ENCODE results near the gene GCNA.
A peak's percentile ranks its signal among the peaks of the same experiment; 100 is the strongest.
"Not testable (repeated sequence)": the region's sequence is repeated elsewhere in the genome, so short reads cannot be mapped to it uniquely, and the experiment has no call there.

Gene GCNA

DNA sequence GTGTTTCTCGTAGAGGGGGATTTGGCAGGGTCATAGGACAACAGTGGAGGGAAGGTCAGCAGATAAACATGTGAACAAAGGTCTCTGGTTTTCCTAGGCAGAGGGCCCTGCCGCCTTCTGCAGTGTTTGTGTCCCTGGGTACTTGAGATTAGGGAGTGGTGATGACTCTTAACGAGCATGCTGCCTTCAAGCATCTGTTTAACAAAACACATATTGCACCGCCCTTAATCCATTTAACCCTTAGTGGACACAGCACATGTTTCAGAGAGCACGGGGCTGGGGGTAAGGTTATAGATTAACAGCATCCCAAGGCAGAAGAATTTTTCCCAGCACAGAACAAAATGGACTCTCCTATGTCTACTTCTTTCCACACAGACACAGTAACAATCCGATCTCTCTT lies 66.2 kb downstream of the GCNA start:
- DNase-seq (ENCODE audit: low read depth), result not testable (repeated sequence)

DNA sequence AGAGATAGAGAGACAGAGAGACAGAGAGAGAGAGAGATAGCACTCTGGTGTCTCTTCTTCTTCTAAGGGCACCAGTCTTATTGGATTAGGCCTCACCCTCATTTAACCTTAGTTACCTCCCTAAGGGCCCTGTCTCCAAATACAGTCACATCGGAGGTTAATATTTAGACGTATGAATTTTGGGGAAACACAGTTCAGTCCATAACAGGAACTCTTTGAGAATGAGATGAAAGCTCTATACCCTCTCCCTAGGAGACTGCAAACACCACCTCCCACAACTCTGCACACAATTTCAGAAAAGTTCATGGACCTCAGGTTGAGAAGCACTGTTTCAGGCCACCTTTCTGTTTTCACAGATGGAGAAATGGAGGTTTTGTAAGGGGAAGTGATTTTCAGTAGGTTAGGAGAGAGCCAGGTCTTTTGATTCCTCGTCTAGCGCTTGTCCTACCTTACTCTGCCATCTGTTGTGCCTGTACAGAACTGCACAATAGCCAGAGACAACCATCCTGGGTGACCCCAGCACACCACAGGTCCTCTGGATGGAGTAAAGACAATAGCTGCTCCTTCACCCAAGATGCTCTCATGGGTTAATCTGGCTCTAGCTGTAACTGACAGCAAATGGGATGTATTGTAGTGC lies 72.2 kb downstream of the GCNA start:
- no peak for DNase-seq (ENCODE audit: low read depth)

DNA sequence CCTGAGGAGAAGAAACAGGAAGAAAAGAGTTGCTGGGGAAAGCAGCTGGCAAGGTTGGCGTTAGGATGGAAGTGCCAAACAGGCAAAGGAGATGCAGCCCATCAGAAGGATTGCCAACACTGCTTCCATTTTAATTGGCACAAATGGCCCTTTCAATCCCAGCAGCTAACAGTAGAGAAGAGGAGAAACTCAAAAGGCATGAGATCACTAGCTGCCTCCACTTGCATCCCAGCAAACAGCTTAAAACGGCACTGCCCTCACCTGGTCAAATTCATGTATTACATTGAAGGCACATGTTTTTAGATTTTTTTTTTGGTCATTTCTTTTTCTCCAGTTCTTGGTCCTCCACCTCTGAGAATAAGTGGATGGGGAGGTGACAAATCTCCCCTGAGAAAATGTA lies 74.2 kb downstream of the GCNA start:
- DNase-seq (ENCODE audit: low read depth), result peak; percentile 33

DNA sequence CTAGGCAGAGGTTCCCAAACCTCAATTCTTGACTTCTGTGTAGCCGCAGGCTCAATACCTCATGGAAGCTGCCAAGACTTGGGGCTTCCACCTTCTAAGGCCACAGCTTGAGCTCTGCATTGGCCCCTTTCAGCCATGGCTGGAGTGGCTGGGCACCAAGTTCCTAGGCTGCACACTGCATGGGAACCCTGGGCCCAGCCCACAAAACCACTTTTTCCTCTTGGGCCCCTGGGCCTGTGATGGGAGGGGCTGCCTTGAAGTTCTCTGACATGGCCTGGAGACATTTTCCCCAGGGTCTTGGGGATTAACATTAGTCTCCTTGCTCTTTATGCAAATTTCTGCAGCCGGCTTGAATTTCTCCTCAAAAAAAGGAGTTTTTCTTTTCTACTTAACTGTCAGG lies 75.1 kb downstream of the GCNA start:
- DNase-seq (ENCODE audit: low read depth), result no peak

DNA sequence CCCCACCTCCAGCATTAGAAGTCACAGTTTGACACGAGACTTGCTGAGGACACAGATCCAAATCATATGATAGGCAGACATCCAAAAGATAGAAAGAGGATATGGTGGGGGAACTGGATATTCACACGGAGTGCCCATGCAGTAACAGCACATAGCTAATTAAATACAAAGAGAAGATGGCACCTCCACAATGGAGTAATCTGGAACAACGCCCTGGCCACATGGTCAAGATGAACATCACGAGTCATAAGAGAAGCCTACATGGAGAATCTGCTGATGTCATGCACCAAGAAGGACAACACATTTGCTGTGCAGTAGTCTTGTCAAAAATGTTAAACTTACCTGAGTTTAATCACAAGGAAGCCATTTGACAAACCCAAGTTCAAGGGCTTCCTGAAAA lies 79.0 kb downstream of the GCNA start:
- DNase-seq (ENCODE audit: low read depth), result no peak

DNA sequence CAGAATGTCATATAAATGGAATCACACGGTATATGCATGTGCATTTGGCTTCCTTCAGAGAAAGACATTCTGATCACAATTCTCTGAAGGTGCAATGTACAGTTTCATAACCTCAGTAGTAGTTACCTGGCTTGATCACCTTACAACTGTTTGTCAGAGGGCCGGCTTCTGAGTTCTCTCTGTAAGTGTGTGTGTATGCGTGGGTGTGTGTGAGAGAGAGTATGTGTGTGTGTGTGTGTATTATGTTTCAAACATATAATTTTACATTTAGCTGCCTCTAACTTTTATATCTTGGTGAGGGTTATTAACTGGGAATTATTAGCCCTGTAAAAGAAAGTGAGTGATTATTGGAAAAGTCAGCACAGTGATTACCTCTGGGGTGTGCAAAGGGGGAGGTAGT lies 81.1 kb downstream of the GCNA start:
- DNase-seq (ENCODE audit: low read depth), result no peak

DNA sequence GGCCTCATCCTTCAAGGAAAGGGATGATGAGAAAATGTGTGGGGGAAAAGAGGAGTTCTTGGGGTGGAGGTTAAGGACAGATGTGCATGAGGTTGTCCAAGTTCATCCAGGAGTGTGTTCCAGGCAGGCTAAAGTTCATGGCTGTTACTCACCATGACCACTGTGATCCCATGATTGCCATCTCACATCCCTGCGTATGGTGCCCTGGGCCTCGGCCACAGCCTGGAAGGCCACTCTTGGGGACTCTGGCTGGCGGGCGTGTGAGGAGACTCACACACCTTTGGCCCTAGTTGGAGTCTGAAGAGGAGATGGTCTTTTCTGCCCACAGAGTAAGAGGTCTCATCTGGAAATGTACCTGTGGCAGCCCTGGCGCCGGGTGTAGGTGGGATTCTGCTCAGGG lies 81.7 kb downstream of the GCNA start:
- no peak for DNase-seq (ENCODE audit: low read depth)

DNA sequence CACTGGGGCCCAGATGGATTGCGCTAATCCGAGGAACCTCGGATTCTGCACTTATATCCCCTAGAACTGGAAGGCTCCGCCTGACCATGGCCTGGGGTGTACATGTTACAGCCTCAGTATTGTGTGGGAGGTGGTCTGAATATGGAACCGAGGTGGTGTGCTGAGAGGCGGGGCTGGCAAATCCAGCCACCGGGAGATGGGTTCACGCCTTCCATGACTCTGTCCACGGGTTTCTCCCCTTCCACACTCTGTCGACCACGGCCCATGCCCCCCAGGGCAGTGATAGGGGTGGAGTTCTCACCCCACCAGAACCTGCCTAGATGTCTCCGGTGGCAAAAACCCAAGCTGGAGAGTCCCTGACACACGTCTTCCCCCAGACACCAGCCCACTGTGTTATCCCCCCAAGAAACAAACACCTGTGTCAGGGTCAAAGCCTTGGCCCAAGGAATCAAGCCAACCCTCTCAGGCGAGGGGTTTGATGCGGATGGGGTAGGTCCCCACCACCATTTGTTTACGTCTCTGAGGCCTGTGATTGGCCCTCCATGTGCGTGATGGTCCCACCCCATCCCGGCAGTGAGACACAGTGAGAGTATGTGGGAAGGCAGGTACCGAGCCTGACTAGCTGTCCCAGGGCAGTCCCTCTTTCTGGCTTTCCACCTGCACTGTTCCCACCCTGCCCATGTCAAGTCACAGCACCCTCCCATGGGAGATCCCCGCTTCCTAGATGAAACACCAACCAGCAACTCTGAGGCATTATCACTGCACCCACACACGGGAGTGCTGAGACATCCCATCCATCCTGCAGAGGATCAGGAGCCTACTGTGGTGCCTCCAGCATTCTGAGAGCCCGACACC lies 82.6 kb downstream of the GCNA start:
- no peak for DNase-seq (ENCODE audit: low read depth)

DNA sequence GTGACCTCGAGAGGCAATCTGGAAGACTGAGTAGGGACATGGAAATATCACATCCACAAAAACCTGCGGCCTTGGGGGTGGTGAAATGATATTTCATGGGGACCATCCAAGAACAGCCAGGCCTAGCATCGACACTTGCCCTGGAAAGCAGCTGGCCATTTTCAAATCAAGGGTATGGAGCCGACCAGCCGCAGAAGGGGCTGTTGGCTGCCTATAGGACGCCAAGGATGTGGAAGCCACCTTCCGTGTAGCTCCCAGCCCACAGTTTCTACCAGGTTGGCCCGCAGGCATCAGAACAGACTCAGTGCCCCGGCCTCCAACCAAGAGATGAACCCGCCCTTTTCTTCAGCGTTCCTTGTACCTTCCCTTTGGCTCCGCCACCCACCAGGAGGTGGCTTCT lies 83.7 kb downstream of the GCNA start:
- no peak for DNase-seq (ENCODE audit: low read depth)

DNA sequence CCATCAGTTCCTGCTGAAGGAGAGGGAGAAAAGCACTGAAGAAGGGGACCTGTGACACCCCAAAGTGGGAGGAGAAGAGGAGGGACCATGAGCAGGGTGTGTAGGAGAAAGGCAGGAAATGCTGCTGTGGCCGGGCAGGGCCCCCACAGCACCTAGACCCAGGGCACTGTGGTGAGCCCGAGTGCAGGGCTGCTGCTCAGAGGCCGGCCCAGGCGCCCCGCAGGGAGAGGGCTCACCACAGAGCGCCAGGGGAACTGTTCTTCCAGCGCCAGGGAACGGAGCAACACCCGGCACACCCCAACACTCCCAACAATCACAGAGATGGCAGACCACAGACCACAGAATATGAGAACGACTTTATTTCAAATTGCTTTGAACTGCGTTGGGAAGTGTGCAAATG lies 84.4 kb downstream of the GCNA start:
- DNase-seq (ENCODE audit: low read depth), result not testable (repeated sequence)
